Melanocyte of skin (primary cell): Measurements from ENCODE around the gene ASB12. TPM values are rescaled to one million over a fixed set of nuclear protein-coding genes. Genes with fewer than 3 reads are reported as not detected.

Source experiments
- small RNA-seq, 2 donors: library from RNA; depleted of rRNA; stranded (forward); fragments of <200 nt; gene quantifications; one replicate each; pipeline ENCODE3, GENCODE V24; 2012
- total RNA-seq, 2 donors: library from RNA; depleted of rRNA; stranded (reverse); fragments of >200 nt; gene quantifications; 2 replicates each; pipeline ENCODE4 v1.2.3, GENCODE V29; 2012

ASB12 gene
- total RNA-seq: not detected

GRCh38 chrX:64230123-64230970 is at the start of gene ASB12:
TSS of gene ASB12 (minus strand) at chrX:64230607. CDS start at chrX:64225650, 4,957 bp downstream.

GRCh38 chrX:64205441-64205734 is 25.0 kb downstream of the ASB12 start, which contains the start of gene AMER1:
TSS of gene AMER1 (minus strand) at chrX:64205708. CDS start at chrX:64193286, 12,422 bp downstream.

Small RNA genes lying within 50 kb of the gene (small RNA-seq; reads per million reads assigned to genes)
- 0 reads per million in 2 donors for gene RN7SL799P

Other genes starting within 250 kb of the ASB12 start
- gene AMER1, start 24.9 kb downstream of the ASB12 start, total RNA-seq: 1 to 10 TPM; 1.7 to 2.0 TPM
- 1 to 10 TPM; 1.4 to 1.7 TPM for gene MTMR8, start 164.8 kb upstream of the ASB12 start, total RNA-seq